HG03565 (cell line): ENCODE data around the gene HBE1.
A peak's percentile ranks its signal among the peaks of the same experiment; 100 is the strongest.
"Not testable (repeated sequence)": the region's sequence is repeated elsewhere in the genome, so short reads cannot be mapped to it uniquely, and the experiment has no call there.

Experiments
- ATAC-seq: cut with Tn5 transposase; IDR thresholded peaks from one replicate; pipeline ENCODE4 v1.9.1; 2021; ENCODE audit warnings: mild to moderate bottlenecking, moderate library complexity; ENCODE audit not compliant: unreplicated experiment

HBE1 gene

GRCh38 chr11:5269715-5270147 is at the start of gene HBE1:
Gene HBE1 (minus strand): TSS chr11:5269945. CDS start chr11:5269890, 55 bp downstream.
- ATAC-seq, result no peak

GRCh38 chr11:5317292-5317691 is 47.5 kb upstream of the HBE1 start:
- ATAC-seq, result no peak

GRCh38 chr11:5313326-5314023 is 43.7 kb upstream of the HBE1 start:
- ATAC-seq, result not testable (repeated sequence)

- ATAC-seq, result no peak
These were observed 40.7 kb upstream of the HBE1 start for GRCh38 chr11:5310423-5310822.

GRCh38 chr11:5307256-5308019 is 37.7 kb upstream of the HBE1 start:
- ATAC-seq, result no peak

GRCh38 chr11:5304046-5304445 is 34.3 kb upstream of the HBE1 start:
- ATAC-seq, result no peak

- no peak for ATAC-seq
These were observed 33.9 kb upstream of the HBE1 start for GRCh38 chr11:5303626-5304025.

GRCh38 chr11:5301846-5302245 is 32.1 kb upstream of the HBE1 start, which contains the start of gene OR51B4:
Gene OR51B4 (minus strand): TSS chr11:5301946. CDS start chr11:5301946, 0 bp downstream.
- ATAC-seq, result no peak

- ATAC-seq, result no peak
These were observed 30.5 kb upstream of the HBE1 start for GRCh38 chr11:5300251-5300650.

- no peak for ATAC-seq
These were observed 28.7 kb upstream of the HBE1 start for GRCh38 chr11:5298451-5298850.

- no peak for ATAC-seq
These were observed 28.1 kb upstream of the HBE1 start for GRCh38 chr11:5297721-5298323.

- ATAC-seq, result not testable (repeated sequence)
These were observed 24.7 kb upstream of the HBE1 start for GRCh38 chr11:5294342-5294995.

GRCh38 chr11:5293028-5293427 is 23.3 kb upstream of the HBE1 start:
- no peak for ATAC-seq

- ATAC-seq, result peak; percentile 93
These were observed 21.6 kb upstream of the HBE1 start for GRCh38 chr11:5291207-5291838.

GRCh38 chr11:5290106-5290505 is 20.4 kb upstream of the HBE1 start:
- ATAC-seq, result no peak

GRCh38 chr11:5289696-5290095 is 20.0 kb upstream of the HBE1 start:
- no peak for ATAC-seq

- no peak for ATAC-seq
These were observed 19.3 kb upstream of the HBE1 start for GRCh38 chr11:5288906-5289550.

- ATAC-seq, result no peak
These were observed 18.6 kb upstream of the HBE1 start for GRCh38 chr11:5288108-5288905.

GRCh38 chr11:5286901-5287300 is 17.2 kb upstream of the HBE1 start:
- ATAC-seq, result no peak
